GM12878 (cell line): ENCODE results near the gene RAD51B. TPM values are rescaled to one million over a fixed set of nuclear protein-coding genes. Genes with fewer than 3 reads are reported as not detected.
A peak's percentile ranks its signal among the peaks of the same experiment; 100 is the strongest.

ENCODE experiments used
- ASH2L ChIP-seq: fragments of 300-600, 200-600 bp; sonication (generic); IDR thresholded peaks from 2 replicates; pipeline ENCODE4 v1.6.1; 2017; ENCODE audit warnings: low read depth, mild to moderate bottlenecking, borderline replicate concordance
- BCL3 ChIP-seq: IDR thresholded peaks from 2 replicates; pipeline ENCODE4 v1.6.1; 2011; ENCODE audit warnings: borderline replicate concordance, low read depth, mild to moderate bottlenecking, moderate library complexity, low read length; ENCODE audit not compliant: insufficient read depth, poor library complexity, severe bottlenecking
- ETV6 ChIP-seq, 2 experiments: fragments of 450-650 bp in 1 of 2; IDR thresholded peaks in 1 of 2; conservative IDR thresholded peaks in 1 of 2; 2 replicates each; pipeline ENCODE4 v1.6.1; 2014; ENCODE audit warnings: antibody characterized with exemption in 1 of 2, borderline replicate concordance in 1 of 2, low read depth in 1 of 2, mild to moderate bottlenecking in 1 of 2, moderate library complexity in 1 of 2
- FOXK2 ChIP-seq: fragments of 450-650 bp; IDR thresholded peaks from 2 replicates; pipeline ENCODE4 v1.6.1; 2017; ENCODE audit warnings: mild to moderate bottlenecking, moderate library complexity
- FOXM1 ChIP-seq: IDR thresholded peaks from 2 replicates; pipeline ENCODE4 v1.6.1; 2012; ENCODE audit warnings: low read depth, mild to moderate bottlenecking, inconsistent platforms, low read length, moderate library complexity
- MEF2A ChIP-seq: IDR thresholded peaks from 2 replicates; pipeline ENCODE4 v1.6.1; 2011; ENCODE audit warnings: low read depth, mild to moderate bottlenecking, low read length, moderate library complexity; ENCODE audit not compliant: insufficient read depth
- MTA2 ChIP-seq: fragments of 450-650 bp; IDR thresholded peaks from 2 replicates; pipeline ENCODE4 v1.6.1; 2016; ENCODE audit warnings: low read depth, mild to moderate bottlenecking, moderate library complexity
- MYB ChIP-seq: fragments of 150-350 bp; IDR thresholded peaks from 2 replicates; pipeline ENCODE4 v1.6.1; 2014; ENCODE audit warnings: mild to moderate bottlenecking, low read depth, low read length, borderline replicate concordance
- NR2C2 ChIP-seq: IDR thresholded peaks from 2 replicates; pipeline ENCODE4 v1.6.1; 2011; ENCODE audit warnings: borderline replicate concordance, low read depth; ENCODE audit not compliant: control insufficient read depth, insufficient read length
- RELA ChIP-seq: fragments of 450-650 bp; IDR thresholded peaks from 2 replicates; pipeline ENCODE4 v1.8.0; 2014; ENCODE audit warnings: borderline replicate concordance; ENCODE audit not compliant: partially characterized antibody
- RUNX3 ChIP-seq: IDR thresholded peaks from 2 replicates; pipeline ENCODE4 v1.6.1; 2012; ENCODE audit warnings: low read length, inconsistent platforms
- SIN3A ChIP-seq: IDR thresholded peaks from 2 replicates; pipeline ENCODE4 v1.6.1; 2012; ENCODE audit warnings: low read depth, low read length, improper control_type of control experiment
- SMAD5 ChIP-seq: IDR thresholded peaks from 2 replicates; pipeline ENCODE4 v1.6.1; 2016; ENCODE audit warnings: antibody characterized with exemption, low read depth
- SREBF1 ChIP-seq: IDR thresholded peaks from 2 replicates; pipeline ENCODE4 v1.6.1; 2012; ENCODE audit warnings: mild to moderate bottlenecking, low read length
- TBL1XR1 ChIP-seq: IDR thresholded peaks from 2 replicates; pipeline ENCODE4 v1.6.1; 2012; ENCODE audit warnings: low read depth, low read length, improper control_type of control experiment
- WRNIP1 ChIP-seq: IDR thresholded peaks from 2 replicates; pipeline ENCODE4 v1.6.1; 2011; ENCODE audit warnings: low read depth, low read length, improper control_type of control experiment, borderline replicate concordance
- YBX1 ChIP-seq: fragments of 450-650 bp; IDR thresholded peaks from 2 replicates; pipeline ENCODE4 v1.6.1; 2016; ENCODE audit warnings: antibody characterized with exemption
- polyA plus RNA-seq, 11 experiments: library from polyadenylated mRNA; depleted of rRNA in 4 of 11; unstranded in 6 of 11; stranded (reverse) in 5 of 11; fragments of >200 nt; fragmentation: Nextera tagmentation in 4 of 11; fragmentation: Illumina TruSeq in 1 of 11; extraction: Ambion mirVana in 4 of 11; extraction: Trizol in 1 of 11; gene quantifications; 1 replicate in 1 of 11; 2 replicates in 10 of 11; pipeline versions ENCODE4 v1.2.1 to v1.2.3, GENCODE V29; 2011 to 2016; ENCODE audit warnings: inconsistent platforms in 2 of 11, missing spikeins in 2 of 11, low read depth in 1 of 11
- total RNA-seq, 4 experiments: library from RNA; depleted of rRNA in 3 of 4; stranded (reverse); fragments of >200 nt in 3 of 4; fragmentation: Illumina TruSeq in 1 of 4; extraction: Trizol in 1 of 4; gene quantifications; 2 replicates each; pipeline versions ENCODE4 v1.2.1 to v1.2.3, GENCODE V29; 2013 to 2021
- TF ChIP-seq, protein P1 (sequence below): fragments of 450-650 bp; formaldehyde crosslinking; IDR thresholded peaks from 2 replicates; pipeline ENCODE4 v1.5.0; 2022; ENCODE audit warnings: mild to moderate bottlenecking, missing genetic modification characterization
- TF ChIP-seq, protein P2 (sequence below): IDR thresholded peaks from 2 replicates; pipeline ENCODE4 v1.6.1; 2012; ENCODE audit warnings: low read length, inconsistent platforms
- TF ChIP-seq, protein P3 (sequence below), 3 experiments: IDR thresholded peaks in 2 of 3; conservative IDR thresholded peaks in 1 of 3; 2 replicates each; pipeline ENCODE4 v1.5.1; 2011; ENCODE audit warnings: low read depth in 3 of 3, low read length in 3 of 3, mild to moderate bottlenecking in 3 of 3, control low read depth in 2 of 3, moderate library complexity in 2 of 3, inconsistent platforms in 1 of 3, mixed read lengths in 1 of 3; ENCODE audit not compliant: control insufficient read depth in 2 of 3, insufficient read depth in 1 of 3; ENCODE audit errors: extremely low read depth in 1 of 3

RAD51B gene
- total and polyA plus RNA-seq, 10 of the 15 experiments (the other 5 are each of a cell fraction or from before 2014, with no cell fraction given) = 9.8 to 26.8 (median 21.3) TPM

DNA sequence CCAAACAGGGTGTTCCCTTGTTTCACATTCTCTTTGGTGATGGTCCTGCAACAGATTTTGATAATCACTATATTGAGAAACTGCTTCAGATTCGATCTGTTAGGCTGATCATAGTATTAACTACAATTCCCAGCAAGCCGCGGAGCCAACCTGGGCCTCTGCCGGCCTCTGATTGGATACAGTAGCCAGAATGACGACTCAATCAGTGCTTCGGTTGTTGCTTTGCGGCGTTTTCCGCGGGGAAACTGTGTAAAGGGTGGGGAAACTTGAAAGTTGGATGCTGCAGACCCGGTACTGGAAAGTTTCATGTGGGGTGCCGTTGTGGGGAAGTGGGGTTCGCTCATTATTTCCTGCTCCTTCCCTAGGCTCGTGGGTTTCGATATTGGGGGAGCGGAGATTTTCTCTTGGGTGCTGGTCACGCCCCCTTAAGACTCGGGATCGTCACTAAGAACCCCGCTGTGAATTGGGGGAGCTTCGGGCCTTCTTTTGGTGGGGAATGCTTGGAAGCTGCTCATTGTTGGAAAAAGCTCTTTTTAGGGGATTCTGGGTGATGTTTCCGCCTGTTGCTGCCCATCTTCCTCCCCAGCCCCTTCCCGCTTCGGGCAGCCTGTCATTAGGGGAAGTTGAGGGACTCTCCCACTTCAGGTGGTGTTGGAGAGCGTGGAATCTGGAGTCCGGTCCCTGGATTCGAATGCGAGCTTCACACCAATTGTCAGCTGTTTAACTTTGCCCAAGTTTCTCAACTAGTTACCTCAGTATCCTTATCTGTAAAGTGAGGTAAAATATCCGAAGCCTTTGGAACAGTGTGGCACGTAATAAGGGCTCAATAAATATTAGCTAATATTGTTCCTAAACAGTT, at the start of gene RAD51B (continued):
- TF ChIP-seq SMAD5 (no peak), TBL1XR1 (no peak), RELA (no peak), YBX1 (no peak), ETV6 (conservative IDR thresholded peaks at IDR 0.05 in 1 of 2, IDR thresholded peaks at IDR 0.05 in 1 of 2; ENCODE audit: borderline replicate concordance in 1 of 2, low read depth in 1 of 2) (no peak), SIN3A (peak; percentile 65), WRNIP1 (peak; percentile 41; the same call in 1 of the 2 replicates), ASH2L (no peak), NR2C2 (no peak), FOXM1 (no peak), MEF2A (no peak), SREBF1 (peak; percentile 45; the same call in 1 of the 2 replicates), MYB (no peak), RUNX3 (peak; percentile 76), BCL3 (peak; percentile 10), FOXK2 (no peak), MTA2 (no peak; the same call in 1 of the 2 replicates)
- TF ChIP-seq, protein P1, sequence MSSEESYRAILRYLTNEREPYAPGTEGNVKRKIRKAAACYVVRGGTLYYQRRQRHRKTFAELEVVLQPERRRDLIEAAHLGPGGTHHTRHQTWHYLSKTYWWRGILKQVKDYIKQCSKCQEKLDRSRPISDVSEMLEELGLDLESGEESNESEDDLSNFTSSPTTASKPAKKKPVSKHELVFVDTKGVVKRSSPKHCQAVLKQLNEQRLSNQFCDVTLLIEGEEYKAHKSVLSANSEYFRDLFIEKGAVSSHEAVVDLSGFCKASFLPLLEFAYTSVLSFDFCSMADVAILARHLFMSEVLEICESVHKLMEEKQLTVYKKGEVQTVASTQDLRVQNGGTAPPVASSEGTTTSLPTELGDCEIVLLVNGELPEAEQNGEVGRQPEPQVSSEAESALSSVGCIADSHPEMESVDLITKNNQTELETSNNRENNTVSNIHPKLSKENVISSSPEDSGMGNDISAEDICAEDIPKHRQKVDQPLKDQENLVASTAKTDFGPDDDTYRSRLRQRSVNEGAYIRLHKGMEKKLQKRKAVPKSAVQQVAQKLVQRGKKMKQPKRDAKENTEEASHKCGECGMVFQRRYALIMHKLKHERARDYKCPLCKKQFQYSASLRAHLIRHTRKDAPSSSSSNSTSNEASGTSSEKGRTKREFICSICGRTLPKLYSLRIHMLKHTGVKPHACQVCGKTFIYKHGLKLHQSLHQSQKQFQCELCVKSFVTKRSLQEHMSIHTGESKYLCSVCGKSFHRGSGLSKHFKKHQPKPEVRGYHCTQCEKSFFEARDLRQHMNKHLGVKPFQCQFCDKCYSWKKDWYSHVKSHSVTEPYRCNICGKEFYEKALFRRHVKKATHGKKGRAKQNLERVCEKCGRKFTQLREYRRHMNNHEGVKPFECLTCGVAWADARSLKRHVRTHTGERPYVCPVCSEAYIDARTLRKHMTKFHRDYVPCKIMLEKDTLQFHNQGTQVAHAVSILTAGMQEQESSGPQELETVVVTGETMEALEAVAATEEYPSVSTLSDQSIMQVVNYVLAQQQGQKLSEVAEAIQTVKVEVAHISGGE (CRISPR knock-in tag) = no peak
- TF ChIP-seq, protein P2, sequence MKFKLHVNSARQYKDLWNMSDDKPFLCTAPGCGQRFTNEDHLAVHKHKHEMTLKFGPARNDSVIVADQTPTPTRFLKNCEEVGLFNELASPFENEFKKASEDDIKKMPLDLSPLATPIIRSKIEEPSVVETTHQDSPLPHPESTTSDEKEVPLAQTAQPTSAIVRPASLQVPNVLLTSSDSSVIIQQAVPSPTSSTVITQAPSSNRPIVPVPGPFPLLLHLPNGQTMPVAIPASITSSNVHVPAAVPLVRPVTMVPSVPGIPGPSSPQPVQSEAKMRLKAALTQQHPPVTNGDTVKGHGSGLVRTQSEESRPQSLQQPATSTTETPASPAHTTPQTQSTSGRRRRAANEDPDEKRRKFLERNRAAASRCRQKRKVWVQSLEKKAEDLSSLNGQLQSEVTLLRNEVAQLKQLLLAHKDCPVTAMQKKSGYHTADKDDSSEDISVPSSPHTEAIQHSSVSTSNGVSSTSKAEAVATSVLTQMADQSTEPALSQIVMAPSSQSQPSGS = no peak
- TF ChIP-seq, protein P3, sequence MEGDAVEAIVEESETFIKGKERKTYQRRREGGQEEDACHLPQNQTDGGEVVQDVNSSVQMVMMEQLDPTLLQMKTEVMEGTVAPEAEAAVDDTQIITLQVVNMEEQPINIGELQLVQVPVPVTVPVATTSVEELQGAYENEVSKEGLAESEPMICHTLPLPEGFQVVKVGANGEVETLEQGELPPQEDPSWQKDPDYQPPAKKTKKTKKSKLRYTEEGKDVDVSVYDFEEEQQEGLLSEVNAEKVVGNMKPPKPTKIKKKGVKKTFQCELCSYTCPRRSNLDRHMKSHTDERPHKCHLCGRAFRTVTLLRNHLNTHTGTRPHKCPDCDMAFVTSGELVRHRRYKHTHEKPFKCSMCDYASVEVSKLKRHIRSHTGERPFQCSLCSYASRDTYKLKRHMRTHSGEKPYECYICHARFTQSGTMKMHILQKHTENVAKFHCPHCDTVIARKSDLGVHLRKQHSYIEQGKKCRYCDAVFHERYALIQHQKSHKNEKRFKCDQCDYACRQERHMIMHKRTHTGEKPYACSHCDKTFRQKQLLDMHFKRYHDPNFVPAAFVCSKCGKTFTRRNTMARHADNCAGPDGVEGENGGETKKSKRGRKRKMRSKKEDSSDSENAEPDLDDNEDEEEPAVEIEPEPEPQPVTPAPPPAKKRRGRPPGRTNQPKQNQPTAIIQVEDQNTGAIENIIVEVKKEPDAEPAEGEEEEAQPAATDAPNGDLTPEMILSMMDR (IDR thresholded peaks at IDR 0.05 in 2 of 3, conservative IDR thresholded peaks at IDR 0.05 in 1 of 3; ENCODE audit: control insufficient read depth in 2 of 3, extremely low read depth in 1 of 3, insufficient read depth in 1 of 3, low read depth in 3 of 3, low read length in 3 of 3) = no peak
